GM19239 (cell line): ENCODE results near the gene AAMP.

ENCODE experiments used
- DNase-seq: peaks from one replicate; pipeline ENCODE4 v3.0.0; 2011; ENCODE audit warnings: low spot score; ENCODE audit not compliant: insufficient read length
- FAIRE-seq: peaks from 2 replicates; lab custom pipeline; 2011; peaks lifted over from hg19 to GRCh38; lab: Jason Lieb, UNC

Gene AAMP

DNA sequence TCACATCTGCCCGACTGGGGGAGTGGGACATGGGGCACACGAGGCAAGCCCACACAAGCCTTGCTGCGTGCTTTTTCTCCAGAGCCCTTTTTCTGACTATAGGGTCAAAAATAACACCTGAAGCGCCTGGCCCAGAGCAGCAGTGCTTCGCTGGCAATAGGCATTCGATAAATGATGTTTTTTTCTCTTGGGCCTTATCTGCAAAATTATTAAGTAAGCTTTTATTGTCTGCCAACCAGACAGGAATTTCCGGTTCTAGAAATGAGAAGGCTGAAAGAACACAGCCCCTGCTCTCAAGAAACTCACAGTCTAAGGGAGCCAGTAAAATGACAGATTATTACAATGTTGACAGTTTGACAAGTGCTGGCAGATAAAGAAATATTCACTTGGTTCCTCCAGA is 25.1 kb upstream of the AAMP start:
- FAIRE-seq, result no peak
- DNase-seq, result no peak

- no peak for DNase-seq
These were observed 24.6 kb upstream of the AAMP start for GRCh38 chr2:218294430-218295022.

GRCh38 chr2:218293715-218294429 is 23.9 kb upstream of the AAMP start:
- DNase-seq (no peak), FAIRE-seq (no peak)

More at GRCh38 chr2:218294430-218295022, 24.6 kb upstream of the AAMP start:
- no peak for FAIRE-seq

- no peak for FAIRE-seq
These were observed 22.4 kb upstream of the AAMP start, which contains the start of gene TMBIM1 for GRCh38 chr2:218292048-218293014. TMBIM1 (minus strand) TSS chr2:218292503; CDS start chr2:218282141, 10,362 bp downstream.

GRCh38 chr2:218291318-218292047 is 21.5 kb upstream of the AAMP start:
- DNase-seq (no peak), FAIRE-seq (peak; percentile 37)

More at GRCh38 chr2:218292048-218293014, 22.4 kb upstream of the AAMP start, which contains the start of gene TMBIM1:
- DNase-seq, result peak; percentile 74

DNA sequence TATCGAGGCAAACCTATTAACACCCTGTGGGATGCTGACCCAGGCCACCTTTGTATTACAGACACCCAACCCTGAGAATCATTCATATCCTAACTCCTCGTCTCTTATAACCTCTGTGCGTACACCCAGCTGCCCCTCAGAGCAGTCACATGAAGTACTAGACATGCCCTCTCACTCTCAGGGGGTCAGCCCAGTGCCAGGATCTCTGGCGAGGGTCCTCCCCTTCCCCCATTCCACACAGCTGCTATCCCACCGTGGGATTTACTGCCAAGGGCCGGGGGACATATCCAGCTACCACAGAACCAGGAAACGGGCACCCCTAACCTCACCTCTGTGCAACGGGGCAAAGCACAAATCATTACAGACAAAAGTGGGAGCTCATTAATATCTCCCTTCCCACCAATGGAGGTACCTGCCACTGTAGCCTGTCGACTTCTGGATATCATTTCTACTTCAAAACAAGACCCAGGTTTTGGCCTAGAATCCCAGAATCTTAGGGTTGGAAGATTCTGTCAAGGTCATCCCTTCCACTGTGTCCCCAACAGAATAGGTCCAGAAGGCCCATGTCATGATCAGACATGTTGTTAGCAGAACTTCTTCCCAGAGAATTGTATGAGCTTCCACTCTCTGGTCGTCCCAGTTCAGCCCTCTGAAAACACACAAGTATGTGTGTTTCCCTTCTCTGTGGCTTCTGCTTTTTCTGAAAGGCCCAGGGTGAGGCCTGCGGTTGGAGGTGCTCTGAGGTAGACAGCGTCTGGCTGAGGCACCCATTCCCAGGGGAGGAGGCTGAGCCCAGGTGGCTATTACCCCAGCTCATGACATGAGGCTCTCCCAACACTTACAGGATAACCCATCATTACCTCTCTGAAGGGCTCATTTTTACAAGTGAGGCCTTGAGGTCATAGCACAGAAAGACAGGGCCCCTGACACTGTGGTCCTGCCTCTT is 20.7 kb upstream of the AAMP start:
- DNase-seq (peak; percentile 85), FAIRE-seq (peak; percentile 91)

DNA sequence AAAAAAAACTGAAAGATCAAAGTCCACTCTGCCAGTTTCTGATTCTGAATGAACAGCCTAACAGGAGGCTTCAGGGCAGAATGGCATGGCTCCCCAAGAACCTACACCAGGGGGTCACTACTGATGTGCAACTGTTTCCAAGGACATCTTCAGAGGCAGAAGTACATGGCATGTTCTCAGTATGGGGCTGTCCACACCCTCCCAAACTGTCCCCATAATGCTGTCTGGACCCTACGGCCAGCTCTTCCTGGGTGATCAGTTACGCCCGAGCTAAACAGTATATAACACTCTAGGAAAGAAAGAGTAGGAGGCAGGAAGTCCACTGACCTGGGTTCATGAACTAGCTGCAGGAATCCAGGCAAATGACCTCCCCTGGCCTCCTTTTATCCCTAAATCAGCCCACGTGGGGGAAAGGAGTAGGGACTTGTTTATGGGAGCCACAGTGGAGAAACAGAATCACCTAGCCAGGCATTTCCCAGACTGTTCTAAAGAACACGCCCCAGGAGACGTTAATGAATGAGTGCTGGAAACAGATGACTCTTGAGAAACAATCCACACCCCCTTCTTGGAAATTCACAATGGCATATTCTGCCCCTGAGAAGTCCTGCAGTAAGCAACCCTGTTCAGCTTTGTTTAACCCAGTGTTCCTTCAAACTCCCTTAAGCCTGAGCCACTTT is 19.8 kb upstream of the AAMP start:
- FAIRE-seq, result no peak
- DNase-seq, result no peak

DNA sequence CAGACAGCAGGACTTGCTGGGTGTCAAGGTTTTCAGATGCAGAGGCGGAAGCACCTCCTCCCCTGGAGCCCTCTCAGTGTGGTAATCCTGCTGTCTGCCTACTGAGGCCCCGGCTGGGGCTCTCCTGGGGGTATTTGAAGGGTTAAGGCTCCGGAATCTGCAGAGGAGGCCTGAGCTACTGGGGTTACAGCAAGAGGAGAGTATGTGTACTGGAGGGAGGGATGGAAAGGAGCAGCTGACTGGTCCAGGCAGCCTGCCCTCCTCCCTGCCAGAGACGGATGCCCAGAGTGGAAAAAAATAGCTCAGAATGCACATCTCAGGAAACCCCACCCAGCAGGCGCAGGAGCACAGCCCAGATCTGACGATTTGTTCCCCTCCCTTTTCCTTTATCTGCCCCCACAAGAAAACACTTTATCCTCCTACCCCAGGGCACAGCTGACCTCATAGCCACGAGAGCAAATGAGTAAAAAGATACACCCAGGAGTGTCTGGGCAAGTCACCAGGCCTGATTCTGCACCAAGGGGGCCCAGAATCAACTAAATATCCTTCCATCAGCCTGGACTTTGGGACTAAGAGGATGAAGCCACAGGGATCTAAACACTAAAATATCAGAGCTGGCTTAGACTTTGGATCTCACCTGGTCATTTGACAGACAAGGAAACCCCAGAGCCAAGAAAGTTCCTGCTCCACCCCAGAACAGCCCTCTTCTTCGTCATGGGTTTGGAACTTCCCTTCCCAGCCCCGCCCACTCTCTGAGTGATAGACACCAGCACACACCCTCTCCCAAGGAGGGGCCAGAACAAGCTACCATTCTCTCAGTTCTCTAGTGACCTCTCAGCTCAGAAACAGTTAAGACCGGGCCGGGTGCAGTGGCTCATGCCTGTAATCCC is 16.9 kb upstream of the AAMP start:
- DNase-seq (peak; percentile 71), FAIRE-seq (peak; percentile 96)

GRCh38 chr2:218285604-218286003 is 15.7 kb upstream of the AAMP start:
- FAIRE-seq, result no peak
- no peak for DNase-seq

DNA sequence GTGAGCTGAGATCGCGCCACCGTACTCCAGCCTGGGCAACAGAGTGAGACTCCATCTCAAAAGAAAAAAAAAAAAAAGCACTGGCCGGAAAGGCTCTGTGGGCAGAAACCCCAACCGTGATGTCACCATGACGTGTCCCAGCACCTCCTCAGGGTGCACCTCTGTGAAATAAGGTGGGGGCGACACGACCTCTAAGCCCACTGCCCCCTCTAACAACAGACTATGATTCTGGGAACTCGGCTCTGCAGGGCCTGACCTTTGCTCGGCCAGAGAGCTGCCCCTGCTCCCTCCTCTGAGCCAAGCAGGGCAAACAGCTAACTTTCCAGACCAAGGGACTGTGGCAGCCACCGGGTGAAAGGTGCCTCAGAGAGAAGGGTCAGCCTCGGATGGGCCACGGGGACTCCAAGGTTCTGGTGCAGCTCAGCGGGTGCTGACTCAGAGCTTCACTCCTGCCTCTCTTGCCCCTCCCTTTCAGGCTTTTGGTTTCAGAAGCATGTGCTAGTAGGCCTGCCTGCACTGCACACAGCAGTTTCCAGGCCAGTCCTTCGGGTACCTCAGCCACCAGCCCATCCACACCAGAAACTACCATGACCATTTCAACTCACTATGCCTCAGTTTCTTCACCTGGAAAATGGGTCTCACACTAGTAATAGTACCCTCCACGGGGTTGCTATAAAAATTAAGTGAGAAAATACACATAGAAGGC is 14.3 kb upstream of the AAMP start:
- FAIRE-seq, result peak; percentile 89
- DNase-seq, result peak; percentile 84

DNA sequence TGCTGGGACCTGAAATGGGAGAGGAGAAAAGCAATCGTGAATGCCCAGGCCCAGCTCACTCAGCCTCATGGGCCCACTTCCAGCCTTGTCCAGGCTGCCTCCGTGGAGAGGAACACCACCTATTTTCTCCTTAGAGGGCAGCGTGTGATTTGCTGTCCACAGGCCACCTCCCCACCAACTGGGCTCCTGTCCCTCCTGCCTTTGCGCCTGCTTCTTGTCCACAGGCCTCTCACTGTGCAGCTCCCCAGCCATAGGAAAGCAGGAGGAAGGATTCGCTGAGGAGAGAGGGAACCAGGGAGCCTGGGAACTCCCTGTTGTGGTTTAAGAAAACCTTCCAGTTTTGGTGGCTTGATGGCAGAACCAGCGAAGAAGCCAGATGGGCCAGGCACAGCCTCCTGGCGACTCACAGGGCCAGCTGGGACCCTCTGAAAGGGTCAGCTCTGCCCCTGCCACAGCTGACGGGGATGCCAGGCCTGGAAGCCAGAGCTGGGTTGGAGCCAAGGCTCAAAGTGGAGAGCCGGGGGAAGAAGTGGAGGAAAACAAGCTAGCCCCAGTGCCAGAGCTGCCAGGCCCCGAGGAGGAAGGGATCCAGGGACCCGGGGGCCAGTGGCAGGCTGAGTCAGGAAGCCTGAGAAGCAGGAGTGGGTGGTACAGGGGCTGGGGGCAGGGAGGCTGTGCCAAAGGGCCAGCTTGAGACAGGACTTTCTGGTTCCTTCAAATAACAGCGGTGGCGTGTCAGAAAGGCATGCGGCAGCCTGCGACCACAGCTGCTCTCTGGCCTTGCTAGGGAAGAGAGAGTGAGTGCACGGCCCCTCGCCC is 12.4 kb upstream of the AAMP start:
- no peak for FAIRE-seq
- no peak for DNase-seq

DNA sequence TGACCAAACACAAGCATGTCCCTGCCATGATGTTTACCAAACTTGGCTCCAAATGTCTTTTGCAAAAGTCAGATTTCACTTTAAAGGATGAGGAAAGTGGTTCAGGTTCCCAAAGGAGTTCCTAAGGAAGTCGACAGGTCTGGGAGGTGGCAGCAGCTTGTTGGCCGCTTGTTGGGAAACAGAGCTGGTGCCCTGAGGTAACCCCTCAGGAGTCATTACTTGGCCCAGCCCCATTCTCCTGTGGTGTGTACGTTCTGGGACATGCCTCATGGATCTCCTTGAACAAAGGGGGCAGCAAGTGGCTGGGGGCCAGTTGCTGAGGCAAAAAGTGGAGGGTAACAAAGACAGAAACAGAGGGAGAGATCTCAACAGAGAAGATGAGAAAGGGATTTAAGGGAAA is 11.5 kb upstream of the AAMP start:
- FAIRE-seq, result no peak

DNA sequence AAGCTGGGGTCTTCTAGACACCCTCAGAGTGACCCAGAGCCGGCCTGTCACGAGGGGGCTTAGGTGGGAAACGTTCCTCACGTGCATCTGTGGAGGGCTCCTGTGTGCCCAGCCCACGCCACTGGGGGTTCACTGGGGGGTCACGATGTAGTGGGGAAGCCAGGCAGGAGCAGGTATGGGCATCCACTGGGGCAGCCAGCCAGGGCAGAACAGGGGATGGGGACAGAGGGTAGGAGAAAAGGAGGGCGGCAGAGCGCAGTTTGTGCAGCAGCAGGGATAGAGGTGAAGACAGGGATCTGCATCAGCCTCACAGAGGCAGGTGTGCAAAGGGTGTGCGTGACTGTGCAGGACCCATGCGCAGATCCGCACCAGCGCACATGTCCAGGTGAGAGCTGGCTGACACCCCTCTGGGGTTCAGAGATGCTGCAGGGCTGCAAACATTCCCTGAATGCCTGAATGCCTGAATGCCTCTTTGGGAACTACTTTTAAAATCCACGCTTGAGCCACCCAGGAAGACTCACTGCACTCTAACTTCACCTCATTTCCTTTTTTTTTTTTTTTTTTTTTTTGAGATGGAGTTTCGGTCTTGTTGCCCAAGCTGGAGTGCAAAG is 10.4 kb upstream of the AAMP start:
- FAIRE-seq, result peak; percentile 47

More for the DNA sequence above, 11.5 kb upstream of the AAMP start:
- no peak for DNase-seq

GRCh38 chr2:218278531-218279360 is 8.8 kb upstream of the AAMP start:
- DNase-seq, result no peak
- no peak for FAIRE-seq

More for the DNA sequence above, 10.4 kb upstream of the AAMP start:
- DNase-seq, result no peak

- no peak for FAIRE-seq
- DNase-seq, result no peak
These were observed 8.0 kb upstream of the AAMP start for GRCh38 chr2:218277921-218278320.
